Measurements from ENCODE around the gene TSPAN14.

The TSPAN14 gene

GRCh38 chr10:80463868-80464267 is 9.8 kb downstream of the TSPAN14 start:
- TF ChIP-seq CTCF (conservative IDR thresholded peaks at IDR 0.05), result no peak
- H3K27ac ChIP-seq, result peak overlapping the region; percentile 99

GRCh38 chr10:80464557-80465450 is 10.7 kb downstream of the TSPAN14 start:
- no peak for TF ChIP-seq CTCF (conservative IDR thresholded peaks at IDR 0.05)
- H3K27ac ChIP-seq, result peak overlapping the region; percentile 99

- peak overlapping the region; percentile 99 for H3K27ac ChIP-seq
Observed at GRCh38 chr10:80465451-80465835, 11.3 kb downstream of the TSPAN14 start.

GRCh38 chr10:80465839-80466590 is 11.9 kb downstream of the TSPAN14 start:
- no peak for TF ChIP-seq CTCF (conservative IDR thresholded peaks at IDR 0.05)

More at GRCh38 chr10:80465451-80465835, 11.3 kb downstream of the TSPAN14 start:
- no peak for TF ChIP-seq CTCF (conservative IDR thresholded peaks at IDR 0.05)

GRCh38 chr10:80466724-80467326 is 12.7 kb downstream of the TSPAN14 start:
- peak overlapping the region; percentile 99 for H3K27ac ChIP-seq

More at GRCh38 chr10:80465839-80466590, 11.9 kb downstream of the TSPAN14 start:
- peak overlapping the region; percentile 99 for H3K27ac ChIP-seq

GRCh38 chr10:80468002-80468401 is 13.9 kb downstream of the TSPAN14 start:
- no peak for TF ChIP-seq CTCF (conservative IDR thresholded peaks at IDR 0.05)
- H3K27ac ChIP-seq, result peak overlapping the region; percentile 99

More at GRCh38 chr10:80466724-80467326, 12.7 kb downstream of the TSPAN14 start:
- no peak for TF ChIP-seq CTCF (conservative IDR thresholded peaks at IDR 0.05)

All from VCaP (cell line).